ENCODE measurements around the gene PCSK4. TPM values are rescaled to one million over a fixed set of nuclear protein-coding genes. Genes with fewer than 3 reads are reported as not detected.
A peak's percentile ranks its signal among the peaks of the same experiment; 100 is the strongest.

The PCSK4 gene
- total and polyA plus RNA-seq, 9 of the 15 experiments (the other 6 are each of a cell fraction or from before 2014, with no cell fraction given) = 0.01 to 9.1 (median 2.1) TPM; not detected in 1

DNA sequence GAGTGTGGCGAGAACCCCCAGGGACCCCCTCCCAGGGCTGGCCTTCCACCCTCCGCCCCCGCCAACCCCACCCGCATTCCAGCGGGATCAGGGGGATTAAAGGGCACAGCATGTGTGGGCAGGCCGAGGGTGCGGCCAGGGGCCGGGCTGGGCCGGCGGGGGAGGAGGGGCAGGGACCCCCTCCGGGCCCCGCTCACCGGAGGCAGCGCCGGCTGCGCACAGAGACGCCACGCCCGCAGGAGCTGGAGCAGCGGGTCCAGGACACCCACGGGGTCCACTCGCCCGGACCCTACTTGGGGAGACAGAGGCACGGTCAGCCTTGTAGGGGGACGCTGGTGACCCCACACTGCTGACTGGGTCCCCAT is 20.3 kb upstream of the PCSK4 start:
- WGBS (ENCODE audit: insufficient coverage, low coverage, missing lambda C conversion rate) = 100% methylated on average over 3 of the region's 25 CpGs
- TF ChIP-seq NR2C2 (CRISPR knock-in tag; IDR thresholded peaks at IDR 0.05) (no peak), NR2C2 (tag; IDR thresholded peaks at IDR 0.05) (no peak), RBBP5 (IDR thresholded peaks at IDR 0.05; ENCODE audit: borderline replicate concordance, insufficient read depth, low read length, poor library complexity, severe bottlenecking) (no peak), NCOA4 (IDR thresholded peaks at IDR 0.05; ENCODE audit: partially characterized antibody) (no peak), TBP (optimal IDR thresholded peaks at IDR 0.05; ENCODE audit: low read depth, low read length) (no peak), POLR2H (tag; IDR thresholded peaks at IDR 0.05; ENCODE audit: low read depth) (no peak), ZNF444 (CRISPR knock-in tag; IDR thresholded peaks at IDR 0.05) (no peak), CBFB (CRISPR knock-in tag; IDR thresholded peaks at IDR 0.05) (no peak), HEY1 (CRISPR knock-in tag; IDR thresholded peaks at IDR 0.05; ENCODE audit: borderline replicate concordance) (no peak), ZNF699 (CRISPR knock-in tag; IDR thresholded peaks at IDR 0.05; ENCODE audit: insufficient replicate concordance) (no peak), EGR1 (conservative IDR thresholded peaks at IDR 0.05) (no peak), THRB (CRISPR knock-in tag; conservative IDR thresholded peaks at IDR 0.05) (no peak), RCOR1 (IDR thresholded peaks at IDR 0.05; ENCODE audit: borderline replicate concordance in 1 of 2, low read depth in 2 of 2, low read length in 2 of 2) (no peak), SETDB1 (IDR thresholded peaks at IDR 0.05; ENCODE audit: low read length) (no peak), NFXL1 (CRISPR knock-in tag; IDR thresholded peaks at IDR 0.05) (no peak), SIN3B (IDR thresholded peaks at IDR 0.05; ENCODE audit: low read depth) (no peak), NR1H2 (CRISPR knock-in tag; IDR thresholded peaks at IDR 0.05) (no peak)
- TF ChIP-seq, protein P1, sequence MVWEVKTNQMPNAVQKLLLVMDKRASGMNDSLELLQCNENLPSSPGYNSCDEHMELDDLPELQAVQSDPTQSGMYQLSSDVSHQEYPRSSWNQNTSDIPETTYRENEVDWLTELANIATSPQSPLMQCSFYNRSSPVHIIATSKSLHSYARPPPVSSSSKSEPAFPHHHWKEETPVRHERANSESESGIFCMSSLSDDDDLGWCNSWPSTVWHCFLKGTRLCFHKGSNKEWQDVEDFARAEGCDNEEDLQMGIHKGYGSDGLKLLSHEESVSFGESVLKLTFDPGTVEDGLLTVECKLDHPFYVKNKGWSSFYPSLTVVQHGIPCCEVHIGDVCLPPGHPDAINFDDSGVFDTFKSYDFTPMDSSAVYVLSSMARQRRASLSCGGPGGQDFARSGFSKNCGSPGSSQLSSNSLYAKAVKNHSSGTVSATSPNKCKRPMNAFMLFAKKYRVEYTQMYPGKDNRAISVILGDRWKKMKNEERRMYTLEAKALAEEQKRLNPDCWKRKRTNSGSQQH (CRISPR knock-in tag; IDR thresholded peaks at IDR 0.05) = no peak
- in situ Hi-C loops (cut with MboI) (no loop called here), intact Hi-C loops (cut with micrococcal nuclease) (loop anchor here (5.0 kb wide), 1 partner anchor 53 kb away; no protein-coding TSS in a partner anchor)
- H3K4me2 ChIP-seq (ENCODE audit: insufficient read depth, low read length) = no peak overlapping the region
- ATAC-seq (no peak), DNase-seq (ENCODE audit: extremely low read depth in 1 of 4, low spot score in 3 of 4) (no peak), FAIRE-seq (no peak)
- ChIA-PET CTCF (ENCODE audit: low intra/inter-chr PET ratio) (no interaction called here), POLR2A (no interaction called here)
- H3K4me3 ChIP-seq = no peak overlapping the region
- peaks cover 11% of the 10 kb centered on the region; the same call in 2 of the 3 replicates for H3K36me3 ChIP-seq (ENCODE audit: control insufficient read depth, insufficient read depth, low read length)
- H3K27ac ChIP-seq (ENCODE audit: extremely low read depth, low read depth, low read length) = no peak overlapping the region
- no peaks in the 10 kb centered on the region for H3K27me3 ChIP-seq (ENCODE audit: control insufficient read depth in 2 of 2, insufficient read depth in 2 of 2, low read length in 2 of 2)
- peak overlapping the region in 1 of 2 experiments; percentile 61; a peak in 1 of 4 replicates for H3K9ac ChIP-seq (ENCODE audit: insufficient read depth in 1 of 2, low read depth in 2 of 2, low read length in 2 of 2)
- no peak overlapping the region for H2AFZ ChIP-seq (ENCODE audit: low read depth, low read length)
- H3K9me3 ChIP-seq (replicated peaks; ENCODE audit: control insufficient read depth, insufficient read depth, low read depth, low read length) = no peaks in the 10 kb centered on the region
- H3K9me1 ChIP-seq (ENCODE audit: control insufficient read depth, insufficient read depth, low read length) = no peaks in the 10 kb centered on the region
- BruUV-seq (replicated peaks) = no TSS peak
- H3K79me2 ChIP-seq (ENCODE audit: control insufficient read depth, insufficient read depth, low read length) = peaks cover 11% of the 10 kb centered on the region; the same call in 2 of the 3 replicates
- peaks cover 12 to 70% of the 10 kb centered on the region in 2 experiments for H3K4me1 ChIP-seq (replicated peaks in 1 of 2; ENCODE audit: control insufficient read depth in 2 of 2, insufficient read depth in 2 of 2, low read length in 2 of 2)
- H4K20me1 ChIP-seq (replicated peaks; ENCODE audit: control insufficient read depth, insufficient read depth, low read length) = no peaks in the 10 kb centered on the region
